Right lobe of liver (tissue), 6 donors: ENCODE data around the gene ACOT7. TPM values are rescaled to one million over a fixed set of nuclear protein-coding genes. Genes with fewer than 3 reads are reported as not detected.
A peak's percentile ranks its signal among the peaks of the same experiment; 100 is the strongest.

ENCODE experiments used
- ATAC-seq, 4 donors: fragments of 200-7000 bp; cut with Tn5 transposase; one replicate each; pipeline ENCODE4 v1.9.1; 2020; ENCODE audit warnings: mild to moderate bottlenecking in 4 of 4, moderate library complexity in 4 of 4
- DNase-seq, 3 donors: peaks; one replicate each; pipeline ENCODE4 v3.0.0-alpha.2; 2020
- H3K27ac ChIP-seq, 3 donors: fragments of 200-600 bp; one replicate each; pipeline ENCODE4 v1.8.0; 2022
- H3K27me3 ChIP-seq, 2 donors: fragments of 200-600 bp; one replicate each; pipeline ENCODE4 v1.8.0; 2022
- H3K36me3 ChIP-seq, 4 donors: fragments of 200-600 bp; sonication (generic) in 1 of 4; one replicate each; pipeline versions ENCODE4 v1.5.1 to v1.8.0; 2017 to 2022; ENCODE audit warnings: control low read depth in 1 of 4
- H3K4me1 ChIP-seq, 4 donors: fragments of 200-600 bp; sonication (generic) in 1 of 4; one replicate each; pipeline versions ENCODE4 v1.5.1 to v1.8.0; 2017 to 2022; ENCODE audit warnings: control low read depth in 1 of 4
- H3K4me3 ChIP-seq, 3 donors: fragments of 200-600 bp; one replicate each; pipeline ENCODE4 v1.8.0; 2022
- H3K9me3 ChIP-seq, 4 donors: fragments of 200-600 bp; sonication (generic) in 1 of 4; one replicate each; pipeline versions ENCODE4 v1.5.1 to v1.8.0; 2017 to 2022; ENCODE audit warnings: control low read depth in 1 of 4
- CTCF ChIP-seq, 4 donors: fragments of 200-600 bp in 3 of 4; fragments of 450-650 bp in 1 of 4; IDR thresholded peaks; one replicate each; pipeline versions ENCODE4 v1.5.1 to v1.8.0; 2016 to 2022; ENCODE audit warnings: antibody characterized with exemption in 4 of 4, mild to moderate bottlenecking in 2 of 4
- POLR2A ChIP-seq: fragments of 450-650 bp; IDR thresholded peaks from one replicate; pipeline ENCODE4 v1.6.1; 2017; ENCODE audit warnings: antibody characterized with exemption, mild to moderate bottlenecking
- WGBS: methylation state at CpG from one replicate; pipeline ENCODE4 v1.1.6; 2018; ENCODE audit warnings: low coverage, low lambda C conversion rate; ENCODE audit not compliant: insufficient coverage; ENCODE audit errors: missing lambda C conversion rate; 5-methylcytosine and 5-hydroxymethylcytosine counted together
- intact Hi-C, 2 donors: fragments of 100-400 bp; cut with DNase I; formaldehyde crosslinking; loops; one replicate each; pipeline versions ENCODE4 v1.11.2 to v1.14.1; 2022
- long read RNA-seq: library from polyadenylated mRNA; unstranded; transcript quantifications from one replicate; pipeline ENCODE4 v2.0.0, GENCODE V29; 2019
- total RNA-seq, 6 experiments: library from RNA; depleted of rRNA in 2 of 6; stranded (reverse); fragments of >200 nt in 2 of 6; fragmentation: NEBNext Ultra II Directional in 3 of 6; extraction: Animal tissue kit (Norgen Biotek cat#: 25700) in 3 of 6; gene quantifications; one replicate each; pipeline versions ENCODE4 v1.1.0 to v1.2.4, GENCODE V29; 2016 to 2023
- donor health status: DM: no; HTN: yes; CAD: no.
- donor health status: DM: no; HTN: no; CAD: no.
- donor health status: DM: no; HTN: no; CAD: no.
- donor health status: DM: no; HTN: yes; CAD: no.
- donor health status: DM: no; HTN: yes; CAD: no.

ACOT7 gene
- total RNA-seq = 10 to 100 TPM; 10.8 to 19.7 (median 14.1) TPM
- long read RNA-seq, partial matches to known transcripts = 0 of 2 reads
- long read RNA-seq, other reads (novel, unspliced or antisense) = 0 of 2 reads

GRCh38 chr1:6393400-6394187 is at the start of gene ACOT7:
Gene ACOT7, minus strand, starts transcription at chr1:6393767. Its CDS starts 368 bp downstream, at chr1:6393399.
- Histone ChIP-seq H3K27me3 (no peaks in the 10 kb centered on the region), H3K9me3 (no peaks in the 10 kb centered on the region), H3K36me3 (no peaks in the 10 kb centered on the region), H3K27ac (peak within 1 kb of the TSS; percentile 88 to 97 (median 95)), H3K4me3 (peak within 1 kb of the TSS; percentile 49 to 80 (median 63)), H3K4me1 (peaks cover 0 to 18% (median 2%) of the 10 kb centered on the region in 4 donors)
- DNase-seq = peak; percentile 90 to 91 (median 91)
- peak; percentile 94 to 97 (median 95) for ATAC-seq
- peak in 3 of 4 donors; percentile 7 to 23 (median 17) for TF ChIP-seq CTCF (IDR thresholded peaks at IDR 0.05)
- TF ChIP-seq POLR2A = peak; percentile 77
- intact Hi-C loops = no loop called here
- WGBS = 0% methylated on average over 31 of the region's 87 CpGs

- intact Hi-C loops = no loop called here
- Histone ChIP-seq H3K27ac (no peak overlapping the region), H3K9me3 (no peaks in the 10 kb centered on the region), H3K4me3 (no peak overlapping the region), H3K4me1 (peaks cover 0 to 23% (median 11%) of the 10 kb centered on the region in 4 donors), H3K27me3 (no peaks in the 10 kb centered on the region), H3K36me3 (no peaks in the 10 kb centered on the region)
- DNase-seq (no peak), ATAC-seq (no peak)
- no CpG with 5 or more reads among the region's 7 CpGs for WGBS
- TF ChIP-seq POLR2A = no peak
- no peak for TF ChIP-seq CTCF (IDR thresholded peaks at IDR 0.05)
Observed at GRCh38 chr1:6441586-6441985, 48.0 kb upstream of the ACOT7 start.

GRCh38 chr1:6440198-6441126 is 46.9 kb upstream of the ACOT7 start:
- WGBS = 36% methylated on average over 3 of the region's 101 CpGs
- TF ChIP-seq CTCF (IDR thresholded peaks at IDR 0.05) (peak; percentile 8 to 32 (median 21)), POLR2A (no peak)
- Histone ChIP-seq H3K4me3 (no peak overlapping the region), H3K27ac (no peak overlapping the region), H3K9me3 (no peaks in the 10 kb centered on the region), H3K4me1 (peaks cover 0 to 17% (median 7%) of the 10 kb centered on the region in 4 donors), H3K36me3 (no peaks in the 10 kb centered on the region), H3K27me3 (no peaks in the 10 kb centered on the region)
- ATAC-seq (peak; percentile 64 to 75 (median 68)), DNase-seq (peak in 2 of 3 donors; percentile 75 to 76)
- intact Hi-C loops = no loop called here

GRCh38 chr1:6438047-6438525 is 44.5 kb upstream of the ACOT7 start:
- intact Hi-C loops = no loop called here
- Histone ChIP-seq H3K27me3 (no peaks in the 10 kb centered on the region), H3K27ac (no peak overlapping the region), H3K9me3 (no peaks in the 10 kb centered on the region), H3K36me3 (no peaks in the 10 kb centered on the region), H3K4me1 (peaks cover 0 to 7% (median 1%) of the 10 kb centered on the region in 4 donors), H3K4me3 (no peak overlapping the region)
- peak in 1 of 3 donors; percentile 65 for DNase-seq
- peak; percentile 65 to 77 (median 74) for ATAC-seq
- TF ChIP-seq POLR2A (no peak), CTCF (IDR thresholded peaks at IDR 0.05) (peak; percentile 78 to 95 (median 92))
- 0% methylated on average over 3 of the region's 5 CpGs for WGBS
